H7 (cell line): Measurements from ENCODE around the gene KBTBD12. TPM values are rescaled to one million over a fixed set of nuclear protein-coding genes. Genes with fewer than 3 reads are reported as not detected.
A peak's percentile ranks its signal among the peaks of the same experiment; 100 is the strongest.

Source experiments
- DNase-seq: peaks from one replicate; pipeline ENCODE4 v3.0.0; 2012
- H3K27me3 ChIP-seq: 2 replicates; pipeline ENCODE4 v1.6.0; 2011; ENCODE audit warnings: mild to moderate bottlenecking, low read length; ENCODE audit not compliant: control insufficient read depth, insufficient read depth
- H3K36me3 ChIP-seq: replicated peaks from 2 replicates; pipeline ENCODE4 v1.5.1; 2011; ENCODE audit warnings: low read length; ENCODE audit not compliant: control insufficient read depth, insufficient read depth
- H3K4me3 ChIP-seq: 2 replicates; pipeline ENCODE4 v1.5.1; 2011; ENCODE audit warnings: low read depth, mild to moderate bottlenecking, control low read depth, low read length, moderate library complexity; ENCODE audit not compliant: insufficient read depth
- total RNA-seq: library from RNA; depleted of rRNA; stranded (reverse); fragments of >200 nt; shearing (Covaris generic); gene quantifications from 2 replicates; pipeline ENCODE4 v1.2.3, GENCODE V29; 2014

Gene KBTBD12
- total RNA-seq, 1 experiment from 2014 or later = not detected

- no peak for DNase-seq
- Histone ChIP-seq H3K4me3 (no peak overlapping the region), H3K36me3 (no peaks in the 10 kb centered on the region)
Observed at GRCh38 chr3:127953091-127954035, 38.3 kb downstream of the KBTBD12 start.

DNA sequence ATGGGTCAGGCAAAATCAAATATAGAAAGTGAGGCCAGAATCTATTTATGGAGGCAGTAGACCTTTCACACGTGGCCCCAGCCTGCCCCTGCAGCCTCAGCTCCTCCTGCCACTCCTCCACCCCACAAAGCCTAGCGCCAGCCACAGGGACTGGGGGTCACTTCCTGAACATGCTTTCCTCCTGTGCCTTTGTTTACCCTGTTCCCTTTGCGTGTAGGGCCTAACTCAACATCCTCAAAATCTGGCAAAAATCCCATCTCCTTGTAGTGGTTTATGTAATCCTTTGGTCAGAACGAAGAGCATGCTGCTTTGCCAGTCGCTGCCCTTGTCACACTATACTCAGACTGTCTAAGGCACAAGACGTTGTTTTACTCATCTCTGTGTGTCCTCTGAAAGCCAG lies 39.6 kb downstream of the KBTBD12 start:
- no peak for DNase-seq
- H3K36me3 ChIP-seq = no peaks in the 10 kb centered on the region
- no peaks in the 10 kb centered on the region for H3K27me3 ChIP-seq
- no peak overlapping the region for H3K4me3 ChIP-seq

More at GRCh38 chr3:127953091-127954035, 38.3 kb downstream of the KBTBD12 start:
- H3K27me3 ChIP-seq = no peaks in the 10 kb centered on the region

DNA sequence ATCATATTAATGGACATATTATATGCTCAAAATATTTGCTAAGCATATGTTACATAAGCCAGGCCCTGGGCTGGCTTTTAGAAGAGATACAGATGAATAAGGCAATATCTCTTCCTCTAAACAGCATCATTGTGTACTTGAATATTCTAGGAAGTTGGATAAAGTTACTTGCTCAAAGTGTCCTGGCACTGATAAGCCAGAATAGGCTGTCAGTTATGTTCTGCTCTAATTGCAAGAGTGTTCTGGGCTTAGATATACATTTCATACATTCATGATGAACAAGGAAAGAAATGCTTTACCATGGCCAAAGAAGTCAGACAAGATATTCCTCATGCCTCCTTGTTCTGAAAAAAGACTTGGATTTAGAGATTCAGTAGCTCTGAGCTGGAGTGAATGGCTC lies 40.7 kb downstream of the KBTBD12 start:
- DNase-seq = no peak
- H3K27me3 ChIP-seq = no peaks in the 10 kb centered on the region
- no peaks in the 10 kb centered on the region for H3K36me3 ChIP-seq
- no peak overlapping the region for H3K4me3 ChIP-seq

GRCh38 chr3:127959041-127959440 lies 44.0 kb downstream of the KBTBD12 start:
- Histone ChIP-seq H3K27me3 (no peaks in the 10 kb centered on the region), H3K4me3 (no peak overlapping the region), H3K36me3 (no peaks in the 10 kb centered on the region)
- DNase-seq = no peak

DNA sequence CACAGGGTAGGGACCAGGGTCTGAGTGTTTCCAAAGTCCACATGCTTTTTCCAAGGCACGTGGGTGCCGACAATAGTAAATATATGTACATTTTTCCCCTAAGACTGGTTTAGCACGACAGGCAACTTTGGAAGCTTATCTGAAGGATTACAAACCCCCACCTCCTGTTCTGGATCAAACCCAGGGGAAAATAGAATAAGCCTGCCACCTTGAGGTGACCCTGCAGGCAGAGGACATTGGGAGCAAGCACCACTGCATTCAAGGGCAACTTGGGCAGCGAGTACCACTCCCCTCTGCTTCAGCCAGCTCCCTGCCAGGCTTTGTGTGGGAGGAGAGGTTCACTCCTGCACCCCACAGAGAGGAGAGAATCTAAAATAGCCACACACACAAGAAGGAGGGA lies 44.8 kb downstream of the KBTBD12 start:
- peak; percentile 63 for DNase-seq
- Histone ChIP-seq H3K27me3 (no peaks in the 10 kb centered on the region), H3K36me3 (no peaks in the 10 kb centered on the region), H3K4me3 (no peak overlapping the region)

GRCh38 chr3:127960421-127960965 lies 45.5 kb downstream of the KBTBD12 start:
- Histone ChIP-seq H3K4me3 (no peak overlapping the region), H3K27me3 (no peaks in the 10 kb centered on the region), H3K36me3 (no peaks in the 10 kb centered on the region)
- no peak for DNase-seq

- H3K4me3 ChIP-seq = no peak overlapping the region
- DNase-seq = no peak
- no peaks in the 10 kb centered on the region for H3K27me3 ChIP-seq
- no peaks in the 10 kb centered on the region for H3K36me3 ChIP-seq
Observed at GRCh38 chr3:127961124-127961523, 46.1 kb downstream of the KBTBD12 start.

DNA sequence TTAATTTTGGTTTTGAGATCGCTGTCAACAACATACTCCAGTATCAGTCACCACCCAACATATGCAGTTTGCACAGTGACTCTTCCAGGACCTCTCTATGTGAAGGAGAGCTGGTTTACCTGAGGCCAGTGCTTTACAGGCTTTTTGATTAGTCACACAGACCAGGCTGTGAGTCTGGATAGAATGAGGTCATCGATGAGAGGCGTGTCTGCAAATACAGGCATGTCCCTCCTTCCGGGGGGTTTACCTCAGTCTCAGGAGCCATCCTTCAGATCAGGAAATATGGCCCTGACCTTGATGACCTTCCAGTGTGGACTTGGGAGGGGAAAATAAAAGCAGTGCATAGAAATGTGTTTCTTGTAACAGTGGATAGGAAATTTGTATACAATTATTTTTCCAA lies 46.9 kb downstream of the KBTBD12 start:
- H3K36me3 ChIP-seq = no peaks in the 10 kb centered on the region
- no peak overlapping the region for H3K4me3 ChIP-seq
- no peak for DNase-seq
- no peaks in the 10 kb centered on the region for H3K27me3 ChIP-seq

DNA sequence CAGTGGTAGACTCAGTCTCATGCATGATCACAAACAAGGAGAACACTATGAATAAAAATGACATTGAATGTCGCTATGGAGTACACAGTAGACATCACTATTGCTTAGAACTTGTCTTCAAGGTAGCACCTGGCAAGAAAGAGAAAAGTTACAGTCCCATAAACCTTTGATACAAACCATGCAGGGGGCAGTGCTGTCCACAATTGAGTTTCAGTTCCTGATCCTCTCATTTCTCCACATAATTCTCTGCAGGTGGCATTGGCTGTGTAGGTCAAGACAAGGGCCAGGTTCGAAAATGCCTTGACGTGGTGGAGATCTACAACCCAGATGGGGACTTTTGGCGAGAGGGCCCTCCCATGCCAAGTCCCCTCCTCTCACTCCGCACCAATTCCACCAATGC lies 47.9 kb downstream of the KBTBD12 start:
- Histone ChIP-seq H3K27me3 (no peaks in the 10 kb centered on the region), H3K36me3 (no peaks in the 10 kb centered on the region)
- no peak for DNase-seq

GRCh38 chr3:127964053-127964452 lies 49.0 kb downstream of the KBTBD12 start:
- Histone ChIP-seq H3K36me3 (no peaks in the 10 kb centered on the region), H3K27me3 (no peaks in the 10 kb centered on the region), H3K4me3 (no peak overlapping the region)
- no peak for DNase-seq

More for the DNA sequence above, 47.9 kb downstream of the KBTBD12 start:
- no peak overlapping the region for H3K4me3 ChIP-seq

DNA sequence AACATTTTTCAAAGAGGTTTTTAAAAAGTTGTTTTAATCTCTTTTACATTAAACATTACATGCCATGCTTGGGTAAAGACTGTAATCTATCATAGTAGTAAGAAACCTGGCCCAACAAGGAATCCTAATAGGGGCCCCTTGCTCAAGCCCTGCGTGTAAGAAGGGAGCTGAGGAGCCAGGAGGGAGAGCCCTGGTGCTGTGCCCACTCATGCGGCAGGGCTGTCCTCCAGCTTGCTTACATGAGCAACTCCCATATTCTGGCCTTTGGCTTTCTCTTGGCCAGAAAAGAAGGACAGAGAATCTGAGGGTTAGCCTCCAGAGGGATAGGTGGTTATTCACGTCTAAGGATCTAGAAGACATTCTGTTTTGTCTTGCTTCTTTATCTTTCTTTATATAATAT lies 49.8 kb downstream of the KBTBD12 start:
- no peaks in the 10 kb centered on the region for H3K27me3 ChIP-seq
- DNase-seq = no peak
- H3K36me3 ChIP-seq = no peaks in the 10 kb centered on the region
- H3K4me3 ChIP-seq = no peak overlapping the region

DNA sequence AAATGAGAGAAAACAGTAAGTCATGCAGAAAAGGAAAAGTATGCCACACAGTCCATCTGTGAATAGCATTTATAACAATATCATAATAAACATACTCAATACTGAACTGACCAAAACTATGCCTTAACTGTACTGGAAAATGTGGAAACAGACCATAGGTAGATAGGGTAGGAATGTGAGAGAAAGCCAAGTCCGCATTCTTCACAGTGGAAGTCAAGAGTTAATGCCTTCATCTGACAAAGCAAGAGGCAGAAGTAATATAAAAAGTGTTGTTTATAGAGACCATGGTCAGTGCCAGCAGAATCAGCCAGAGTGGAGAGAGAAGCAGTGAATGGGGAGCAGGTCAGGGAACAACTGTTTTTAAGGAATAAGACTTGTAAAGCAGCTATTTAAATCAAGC lies 52.3 kb downstream of the KBTBD12 start:
- DNase-seq = no peak
- H3K4me3 ChIP-seq = no peak overlapping the region
- H3K27me3 ChIP-seq = no peaks in the 10 kb centered on the region
- H3K36me3 ChIP-seq = no peaks in the 10 kb centered on the region

- DNase-seq = peak; percentile 48
- H3K36me3 ChIP-seq = no peaks in the 10 kb centered on the region
- no peak overlapping the region for H3K4me3 ChIP-seq
- H3K27me3 ChIP-seq = no peaks in the 10 kb centered on the region
Observed at GRCh38 chr3:127970966-127971592, 56.0 kb downstream of the KBTBD12 start.

- no peak for DNase-seq
- H3K36me3 ChIP-seq = no peaks in the 10 kb centered on the region
- no peaks in the 10 kb centered on the region for H3K27me3 ChIP-seq
- no peak overlapping the region for H3K4me3 ChIP-seq
Observed at GRCh38 chr3:127974226-127974625, 59.2 kb downstream of the KBTBD12 start.
